Measurements from ENCODE around the gene MINK1. TPM values are rescaled to one million over a fixed set of nuclear protein-coding genes. Genes with fewer than 3 reads are reported as not detected.
A peak's percentile ranks its signal among the peaks of the same experiment; 100 is the strongest.
"Not testable (repeated sequence)": the region's sequence is repeated elsewhere in the genome, so short reads cannot be mapped to it uniquely, and the experiment has no call there.

MINK1 gene
- total RNA-seq, 1 donor from 2014 or later = 161 TPM

GRCh38 chr17:4811471-4811870 is 21.7 kb upstream of the MINK1 start:
- no peak for DNase-seq (ENCODE audit: low spot score)

- DNase-seq (ENCODE audit: low spot score) = no peak
These were observed 20.4 kb upstream of the MINK1 start for GRCh38 chr17:4812690-4813089.

GRCh38 chr17:4815043-4815675 is 18.0 kb upstream of the MINK1 start:
- no peak for DNase-seq (ENCODE audit: low spot score)

- DNase-seq (ENCODE audit: low spot score) = no peak
These were observed 16.3 kb upstream of the MINK1 start for GRCh38 chr17:4816826-4817225.

GRCh38 chr17:4818276-4818675 is 14.9 kb upstream of the MINK1 start:
- DNase-seq (ENCODE audit: low spot score) = no peak

GRCh38 chr17:4822835-4823234 is 10.3 kb upstream of the MINK1 start:
- DNase-seq (ENCODE audit: low spot score) = no peak

- DNase-seq (ENCODE audit: low spot score) = no peak
These were observed 9.6 kb upstream of the MINK1 start for GRCh38 chr17:4823373-4824089.

GRCh38 chr17:4827399-4827798 is 5.7 kb upstream of the MINK1 start:
- DNase-seq (ENCODE audit: low spot score) = no peak

- DNase-seq (ENCODE audit: low spot score) = not testable (repeated sequence)
These were observed 337 bp upstream of the MINK1 start for GRCh38 chr17:4832829-4833177.

GRCh38 chr17:4833941-4834680 is 971 bp downstream of the MINK1 start:
- DNase-seq (ENCODE audit: low spot score) = peak; percentile 30

- DNase-seq (ENCODE audit: low spot score) = no peak
These were observed 1.5 kb downstream of the MINK1 start for GRCh38 chr17:4834681-4835020.

- no peak for DNase-seq (ENCODE audit: low spot score)
These were observed 3.1 kb downstream of the MINK1 start for GRCh38 chr17:4836221-4836620.

- no peak for DNase-seq (ENCODE audit: low spot score)
These were observed 4.5 kb downstream of the MINK1 start for GRCh38 chr17:4837471-4838308.

- no peak for DNase-seq (ENCODE audit: low spot score)
These were observed 5.2 kb downstream of the MINK1 start for GRCh38 chr17:4838309-4838785.

GRCh38 chr17:4839221-4839620 is 6.1 kb downstream of the MINK1 start:
- no peak for DNase-seq (ENCODE audit: low spot score)

- no peak for DNase-seq (ENCODE audit: low spot score)
These were observed 7.1 kb downstream of the MINK1 start for GRCh38 chr17:4839965-4840892.

GRCh38 chr17:4840893-4841242 is 7.7 kb downstream of the MINK1 start:
- DNase-seq (ENCODE audit: low spot score) = no peak

- DNase-seq (ENCODE audit: low spot score) = no peak
These were observed 9.2 kb downstream of the MINK1 start for GRCh38 chr17:4842376-4842775.

GRCh38 chr17:4843321-4844000 is 10.3 kb downstream of the MINK1 start:
- DNase-seq (ENCODE audit: low spot score) = no peak

GRCh38 chr17:4845118-4845517 is 12.0 kb downstream of the MINK1 start:
- no peak for DNase-seq (ENCODE audit: low spot score)

Measured in mucosa of gallbladder (tissue), 1 donor.